ENCODE data around the gene RPL10. TPM values are rescaled to one million over a fixed set of nuclear protein-coding genes. Genes with fewer than 3 reads are reported as not detected.

The RPL10 gene
- total and polyA plus RNA-seq, 2 of the 13 experiments (the other 11 are each of a cell fraction or from before 2014, with no cell fraction given): 2,381 to 4,713 TPM

DNA sequence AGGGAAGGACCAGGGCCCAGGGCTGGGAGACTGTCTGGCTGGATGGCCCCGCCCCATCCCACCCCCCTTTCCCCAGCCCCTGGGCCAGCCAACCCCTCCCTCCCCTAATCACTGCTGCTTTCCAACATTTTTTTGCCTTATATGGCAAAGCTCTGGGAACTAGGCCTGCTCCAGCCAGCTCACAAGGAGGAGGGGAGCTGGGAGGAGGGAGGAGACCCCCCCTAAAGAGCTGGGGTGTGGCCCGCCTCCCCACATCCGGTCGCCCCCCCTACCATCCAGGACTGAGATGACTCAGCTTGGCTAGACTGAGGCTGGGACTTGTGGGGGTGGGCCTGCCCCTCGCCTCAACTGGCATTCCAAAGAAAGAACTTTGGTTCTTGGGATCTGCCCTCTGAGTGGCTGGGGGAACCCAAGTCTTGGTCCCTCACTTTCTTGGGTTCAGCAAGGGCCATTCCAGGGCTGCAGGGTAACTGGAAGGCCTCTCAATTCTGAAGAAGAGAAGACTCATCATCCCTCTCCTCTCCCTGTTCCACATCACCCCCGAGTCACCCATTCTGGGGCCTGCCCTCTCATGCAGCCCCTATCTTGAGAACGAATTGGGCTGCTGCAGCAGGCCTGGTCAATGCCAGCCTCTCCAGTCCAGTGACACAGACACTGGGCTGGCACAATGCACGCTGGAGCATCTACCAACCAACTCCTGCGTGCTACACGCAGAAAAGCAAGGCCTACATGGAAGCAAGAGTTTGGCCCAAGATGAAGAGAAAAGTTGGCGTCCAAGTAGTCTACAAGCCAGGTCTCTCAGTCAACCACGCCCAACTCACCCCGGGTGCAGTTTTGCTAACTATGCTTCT is 28.5 kb upstream of the RPL10 start (continued):
- 0 out of 4 replicates have a peak, but pooled peaks of 1 of the 2 experiments have one; percentile 20 for TF ChIP-seq EP300 (IDR thresholded peaks at IDR 0.05; ENCODE audit: low read depth in 2 of 2, low read length in 2 of 2)
- TF ChIP-seq EP300 (CRISPR knock-in tag; IDR thresholded peaks at IDR 0.05; ENCODE audit: borderline replicate concordance): no peak
- TF ChIP-seq PRDM10 (CRISPR knock-in tag; IDR thresholded peaks at IDR 0.05; ENCODE audit: low read depth): no peak
- TF ChIP-seq SRF (IDR thresholded peaks at IDR 0.05; ENCODE audit: low read depth, low read length): peak; percentile 99
- peak; percentile 41; the same call in 1 of the 2 replicates for TF ChIP-seq MAZ (IDR thresholded peaks at IDR 0.05; ENCODE audit: borderline replicate concordance, low read depth, low read length)
- TF ChIP-seq MAZ (CRISPR knock-in tag; IDR thresholded peaks at IDR 0.05; ENCODE audit: low read depth): no peak
- TF ChIP-seq ZNF605 (CRISPR knock-in tag; IDR thresholded peaks at IDR 0.05): 0 out of 2 replicates have a peak, but pooled peaks have one; percentile 23
- TF ChIP-seq BCL6 (CRISPR knock-in tag; IDR thresholded peaks at IDR 0.05): 0 out of 2 replicates have a peak, but pooled peaks have one; percentile 6
- 0 out of 2 replicates have a peak, but pooled peaks have one; percentile 27 for TF ChIP-seq SP4 (CRISPR knock-in tag; IDR thresholded peaks at IDR 0.05)
- TF ChIP-seq PATZ1 (CRISPR knock-in tag; IDR thresholded peaks at IDR 0.05): peak; percentile 95
- TF ChIP-seq KDM2A (CRISPR knock-in tag; IDR thresholded peaks at IDR 0.05; ENCODE audit: borderline replicate concordance, low read depth): peak; percentile 7; the same call in 1 of the 2 replicates
- no peak for TF ChIP-seq ZNF446 (CRISPR knock-in tag; IDR thresholded peaks at IDR 0.05)
- TF ChIP-seq DDIT3 (CRISPR knock-in tag; IDR thresholded peaks at IDR 0.05): no peak
- no peak for TF ChIP-seq ZNF557 (CRISPR knock-in tag; IDR thresholded peaks at IDR 0.05)
- TF ChIP-seq ZNF749 (CRISPR knock-in tag; IDR thresholded peaks at IDR 0.05; ENCODE audit: borderline replicate concordance): no peak
- TF ChIP-seq THAP9 (CRISPR knock-in tag; IDR thresholded peaks at IDR 0.05; ENCODE audit: borderline replicate concordance): no peak
- no peak for TF ChIP-seq ZNF724P (CRISPR knock-in tag; IDR thresholded peaks at IDR 0.05; ENCODE audit: borderline replicate concordance)
- no peak for TF ChIP-seq MYNN (CRISPR knock-in tag; IDR thresholded peaks at IDR 0.05; ENCODE audit: low read depth)
- TF ChIP-seq ZNF224 (CRISPR knock-in tag; IDR thresholded peaks at IDR 0.05): no peak

All from HepG2 (cell line).